ENCODE measurements around the gene AFF3. TPM values are rescaled to one million over a fixed set of nuclear protein-coding genes. Genes with fewer than 3 reads are reported as not detected.

Gene AFF3
- total and polyA plus RNA-seq, 2 donors (not counting 1 experiment from before 2014, with no cell fraction given): 0.50 to 2.5 TPM

DNA sequence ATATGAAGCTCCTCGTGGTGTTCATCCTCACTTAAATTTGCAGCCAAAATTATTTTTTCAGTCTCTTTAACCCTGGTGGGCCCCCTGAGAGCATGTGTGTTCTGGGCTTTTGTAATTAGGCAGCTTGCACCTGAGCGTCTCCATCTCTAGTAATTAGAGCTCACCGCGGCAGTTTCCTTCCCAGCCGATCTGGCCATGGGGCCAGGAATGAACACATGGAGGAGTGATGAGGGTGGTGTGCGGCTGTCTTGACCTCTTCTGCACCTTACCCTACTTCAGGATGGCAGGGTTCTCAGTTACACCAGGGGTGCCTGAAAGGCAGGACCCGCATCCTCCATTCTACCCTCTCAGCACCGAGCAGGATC, 98.5 kb downstream of the AFF3 start:
- no peaks in the 10 kb centered on the region for H3K9me3 ChIP-seq (ENCODE audit: control insufficient read depth, insufficient read depth, low read depth, low read length)
- TF ChIP-seq EZH2 (IDR thresholded peaks at IDR 0.05; ENCODE audit: low read length, missing control alignments): no peak
- TF ChIP-seq, protein P1, sequence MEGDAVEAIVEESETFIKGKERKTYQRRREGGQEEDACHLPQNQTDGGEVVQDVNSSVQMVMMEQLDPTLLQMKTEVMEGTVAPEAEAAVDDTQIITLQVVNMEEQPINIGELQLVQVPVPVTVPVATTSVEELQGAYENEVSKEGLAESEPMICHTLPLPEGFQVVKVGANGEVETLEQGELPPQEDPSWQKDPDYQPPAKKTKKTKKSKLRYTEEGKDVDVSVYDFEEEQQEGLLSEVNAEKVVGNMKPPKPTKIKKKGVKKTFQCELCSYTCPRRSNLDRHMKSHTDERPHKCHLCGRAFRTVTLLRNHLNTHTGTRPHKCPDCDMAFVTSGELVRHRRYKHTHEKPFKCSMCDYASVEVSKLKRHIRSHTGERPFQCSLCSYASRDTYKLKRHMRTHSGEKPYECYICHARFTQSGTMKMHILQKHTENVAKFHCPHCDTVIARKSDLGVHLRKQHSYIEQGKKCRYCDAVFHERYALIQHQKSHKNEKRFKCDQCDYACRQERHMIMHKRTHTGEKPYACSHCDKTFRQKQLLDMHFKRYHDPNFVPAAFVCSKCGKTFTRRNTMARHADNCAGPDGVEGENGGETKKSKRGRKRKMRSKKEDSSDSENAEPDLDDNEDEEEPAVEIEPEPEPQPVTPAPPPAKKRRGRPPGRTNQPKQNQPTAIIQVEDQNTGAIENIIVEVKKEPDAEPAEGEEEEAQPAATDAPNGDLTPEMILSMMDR (conservative IDR thresholded peaks at IDR 0.05 in 1 of 2, IDR thresholded peaks at IDR 0.05 in 1 of 2; ENCODE audit: low read depth in 1 of 2, low read length in 2 of 2): no peak
- H3K79me2 ChIP-seq (ENCODE audit: control insufficient read depth, insufficient read depth, low read length): no peaks in the 10 kb centered on the region
- no peaks in the 10 kb centered on the region for H3K4me1 ChIP-seq (ENCODE audit: control insufficient read depth, extremely low read depth, insufficient read depth, low read length)
- H3K9ac ChIP-seq (ENCODE audit: insufficient read depth, low read length): no peak overlapping the region
- no peak for DNase-seq (ENCODE audit: low read depth in 2 of 2)
- H3K27me3 ChIP-seq (ENCODE audit: control insufficient read depth, insufficient read depth, low read length): no peaks in the 10 kb centered on the region
- no peaks in the 10 kb centered on the region for H3K36me3 ChIP-seq (ENCODE audit: control insufficient read depth, insufficient read depth, low read length)
- H3K4me3 ChIP-seq (replicated peaks in 1 of 4; ENCODE audit: control extremely low read depth in 1 of 4, insufficient read depth in 1 of 4, low read depth in 3 of 4, low read length in 4 of 4): no peak overlapping the region
- no peak overlapping the region for H3K4me2 ChIP-seq (ENCODE audit: extremely low read depth, insufficient read depth, low read length)
- H4K20me1 ChIP-seq (ENCODE audit: control insufficient read depth, extremely low read depth, insufficient read depth, low read length): no peaks in the 10 kb centered on the region
- no peak overlapping the region for H2AFZ ChIP-seq (ENCODE audit: low read length)
- no peak overlapping the region for H3K27ac ChIP-seq (ENCODE audit: insufficient read depth, low read length)

DNA sequence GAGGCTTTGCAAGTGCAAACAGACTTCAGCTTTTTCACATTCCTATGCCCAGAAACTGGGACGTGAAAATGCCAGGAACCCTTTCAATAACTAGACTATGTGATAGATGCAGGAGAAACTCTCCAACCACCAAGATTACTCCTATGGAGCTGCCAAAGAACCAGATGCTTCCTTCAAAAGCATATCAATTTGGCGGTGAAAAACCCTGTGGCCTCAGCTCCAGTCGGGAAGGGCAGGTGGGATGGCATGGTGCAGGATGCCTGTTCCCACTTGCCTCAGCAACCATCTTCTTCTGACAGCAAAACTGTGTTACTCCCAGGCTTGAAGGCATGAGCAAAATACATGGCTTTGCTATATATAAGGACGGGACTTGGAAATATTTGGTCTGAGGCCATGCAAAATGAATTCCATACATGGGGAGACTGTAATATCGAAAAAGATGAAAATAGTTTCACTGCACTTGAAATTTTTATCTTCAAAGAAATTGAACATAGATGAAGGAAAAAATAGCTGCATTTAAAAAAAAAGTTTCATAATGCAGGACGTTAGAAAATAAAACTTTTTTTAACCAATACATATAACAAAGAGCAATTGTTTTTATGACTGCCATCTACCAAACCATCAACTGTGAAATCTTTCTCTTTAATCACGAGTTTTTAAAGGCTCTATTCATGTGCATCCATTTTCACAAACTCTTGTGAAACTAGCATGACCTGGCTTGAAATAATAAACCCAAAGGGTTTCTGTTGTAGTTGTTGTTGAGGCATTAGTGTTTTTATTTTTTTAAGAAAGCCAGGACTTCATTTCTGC, 99.1 kb downstream of the AFF3 start:
- Histone ChIP-seq H4K20me1 (ENCODE audit: control insufficient read depth, extremely low read depth, insufficient read depth, low read length) (no peaks in the 10 kb centered on the region), H3K4me2 (ENCODE audit: extremely low read depth, insufficient read depth, low read length) (no peak overlapping the region), H3K9me3 (ENCODE audit: control insufficient read depth, insufficient read depth, low read depth, low read length) (no peaks in the 10 kb centered on the region), H3K27me3 (ENCODE audit: control insufficient read depth, insufficient read depth, low read length) (no peaks in the 10 kb centered on the region), H3K79me2 (ENCODE audit: control insufficient read depth, insufficient read depth, low read length) (no peaks in the 10 kb centered on the region), H3K9ac (ENCODE audit: insufficient read depth, low read length) (no peak overlapping the region), H2AFZ (ENCODE audit: low read length) (no peak overlapping the region), H3K27ac (ENCODE audit: insufficient read depth, low read length) (no peak overlapping the region), H3K36me3 (ENCODE audit: control insufficient read depth, insufficient read depth, low read length) (no peaks in the 10 kb centered on the region), H3K4me3 (replicated peaks in 1 of 4; ENCODE audit: control extremely low read depth in 1 of 4, insufficient read depth in 1 of 4, low read depth in 3 of 4, low read length in 4 of 4) (no peak overlapping the region), H3K4me1 (ENCODE audit: control insufficient read depth, extremely low read depth, insufficient read depth, low read length) (no peaks in the 10 kb centered on the region)
- TF ChIP-seq, protein P1 (conservative IDR thresholded peaks at IDR 0.05 in 1 of 2, IDR thresholded peaks at IDR 0.05 in 1 of 2; ENCODE audit: low read depth in 1 of 2, low read length in 2 of 2): no peak
- TF ChIP-seq EZH2 (IDR thresholded peaks at IDR 0.05; ENCODE audit: low read length, missing control alignments): no peak
- no peak for DNase-seq (ENCODE audit: low read depth in 2 of 2)

DNA sequence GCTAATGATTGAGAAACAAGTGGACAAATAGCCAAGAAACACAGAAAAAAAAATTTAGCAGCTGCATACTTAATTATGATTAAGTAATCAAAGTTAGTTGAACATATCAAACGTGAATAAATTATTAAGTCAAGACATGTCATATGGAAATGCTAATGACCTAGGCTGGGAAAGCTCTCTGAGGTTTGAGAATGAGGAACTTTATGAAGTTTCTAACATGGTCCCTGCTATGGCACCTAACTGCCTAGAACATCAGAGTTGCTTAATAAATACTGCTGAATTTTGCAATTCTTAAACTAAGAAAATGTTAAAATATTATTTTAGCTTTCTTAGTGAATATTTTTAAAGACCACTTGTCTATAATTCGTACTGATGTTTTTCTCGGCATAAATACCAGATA, 99.8 kb downstream of the AFF3 start:
- no peaks in the 10 kb centered on the region for H3K79me2 ChIP-seq (ENCODE audit: control insufficient read depth, insufficient read depth, low read length)
- H3K9ac ChIP-seq (ENCODE audit: insufficient read depth, low read length): no peak overlapping the region
- no peak for TF ChIP-seq EZH2 (IDR thresholded peaks at IDR 0.05; ENCODE audit: low read length, missing control alignments)
- TF ChIP-seq, protein P1 (conservative IDR thresholded peaks at IDR 0.05 in 1 of 2, IDR thresholded peaks at IDR 0.05 in 1 of 2; ENCODE audit: low read depth in 1 of 2, low read length in 2 of 2): no peak
- no peaks in the 10 kb centered on the region for H3K4me1 ChIP-seq (ENCODE audit: control insufficient read depth, extremely low read depth, insufficient read depth, low read length)
- no peak overlapping the region for H2AFZ ChIP-seq (ENCODE audit: low read length)
- H4K20me1 ChIP-seq (ENCODE audit: control insufficient read depth, extremely low read depth, insufficient read depth, low read length): no peaks in the 10 kb centered on the region
- no peaks in the 10 kb centered on the region for H3K36me3 ChIP-seq (ENCODE audit: control insufficient read depth, insufficient read depth, low read length)
- no peak overlapping the region for H3K27ac ChIP-seq (ENCODE audit: insufficient read depth, low read length)
- no peak overlapping the region for H3K4me2 ChIP-seq (ENCODE audit: extremely low read depth, insufficient read depth, low read length)
- H3K4me3 ChIP-seq (replicated peaks in 1 of 4; ENCODE audit: control extremely low read depth in 1 of 4, insufficient read depth in 1 of 4, low read depth in 3 of 4, low read length in 4 of 4): no peak overlapping the region
- H3K27me3 ChIP-seq (ENCODE audit: control insufficient read depth, insufficient read depth, low read length): no peaks in the 10 kb centered on the region
- DNase-seq (ENCODE audit: low read depth in 2 of 2): no peak
- H3K9me3 ChIP-seq (ENCODE audit: control insufficient read depth, insufficient read depth, low read depth, low read length): no peaks in the 10 kb centered on the region

Data from fibroblast of lung (primary cell).